Thyroid gland (tissue), 4 donors: ENCODE results near the gene INSIG2.

ENCODE experiments used
- CTCF ChIP-seq, 6 experiments: fragments of 200-600 bp in 3 of 6; fragments of 450-650 bp in 3 of 6; sonication (generic) in 3 of 6; IDR thresholded peaks; one replicate each; pipeline ENCODE4 v1.5.1; 2016 to 2019; ENCODE audit warnings: antibody characterized with exemption in 6 of 6, mild to moderate bottlenecking in 2 of 6, inconsistent platforms in 1 of 6, moderate library complexity in 1 of 6
- POLR2A ChIP-seq, 2 donors: fragments of 450-650 bp; IDR thresholded peaks; one replicate each; pipeline ENCODE4 v1.6.1; 2017; ENCODE audit warnings: antibody characterized with exemption in 2 of 2, mild to moderate bottlenecking in 2 of 2, moderate library complexity in 1 of 2

GRCh38 chr2:118148133-118148532 lies 59.9 kb downstream of the INSIG2 start:
- TF ChIP-seq CTCF (IDR thresholded peaks at IDR 0.05) (no peak), POLR2A (IDR thresholded peaks at IDR 0.05) (no peak)
